ENCODE results near the gene PRR29. TPM values are rescaled to one million over a fixed set of nuclear protein-coding genes. Genes with fewer than 3 reads are reported as not detected.
"Not testable (repeated sequence)": the region's sequence is repeated elsewhere in the genome, so short reads cannot be mapped to it uniquely, and the experiment has no call there.

PRR29 gene
- polyA plus RNA-seq, 3 donors = 0.09 to 1.1 (median 0.45) TPM

GRCh38 chr17:64005734-64006167 lies 7.6 kb downstream of the PRR29 start:
- 36 to 54% (median 37%) methylated on average over 6 of the region's 6 CpGs for WGBS, 3 donors
- no peak overlapping the region for H3K27ac ChIP-seq (ENCODE audit: low read depth, low read length)

- H3K27ac ChIP-seq (ENCODE audit: low read depth, low read length) = no peak overlapping the region
- 44 to 84% (median 44%) methylated on average over 13 of the region's 13 CpGs for WGBS, 3 donors
These were observed 8.4 kb downstream of the PRR29 start for GRCh38 chr17:64006361-64007088.

GRCh38 chr17:64007089-64007837 lies 9.1 kb downstream of the PRR29 start:
- not testable (repeated sequence) for H3K27ac ChIP-seq (ENCODE audit: low read depth, low read length)
- 76 to 87% (median 82%) methylated on average over 5 of the region's 5 CpGs for WGBS, 3 donors

GRCh38 chr17:64007838-64008282 lies 9.7 kb downstream of the PRR29 start:
- 53 to 78% (median 57%) methylated on average over 5 of the region's 5 CpGs for WGBS, 3 donors
- H3K27ac ChIP-seq (ENCODE audit: low read depth, low read length) = no peak overlapping the region

GRCh38 chr17:64008346-64008745 lies 10.2 kb downstream of the PRR29 start:
- H3K27ac ChIP-seq (ENCODE audit: low read depth, low read length) = no peak overlapping the region
- WGBS, 3 donors = 77 to 81% (median 77%) methylated on average over 5 of the region's 5 CpGs

- H3K27ac ChIP-seq (ENCODE audit: low read depth, low read length) = no peak overlapping the region
- 44 to 78% (median 47%) methylated on average over 4 of the region's 4 CpGs for WGBS, 3 donors
These were observed 10.7 kb downstream of the PRR29 start for GRCh38 chr17:64008830-64009229.

- H3K27ac ChIP-seq (ENCODE audit: low read depth, low read length) = no peak overlapping the region
- 54 to 65% (median 59%) methylated on average over 8 of the region's 8 CpGs for WGBS, 3 donors
These were observed 11.6 kb downstream of the PRR29 start for GRCh38 chr17:64009571-64010402.

GRCh38 chr17:64015447-64015846 lies 17.3 kb downstream of the PRR29 start:
- H3K27ac ChIP-seq (ENCODE audit: low read depth, low read length) = no peak overlapping the region
- WGBS, 3 donors = 84 to 96% (median 93%) methylated on average over 6 of the region's 6 CpGs

- 24 to 63% (median 27%) methylated on average over 5 of the region's 5 CpGs for WGBS, 3 donors
- no peak overlapping the region for H3K27ac ChIP-seq (ENCODE audit: low read depth, low read length)
These were observed 18.2 kb downstream of the PRR29 start for GRCh38 chr17:64016231-64016784.

- 49 to 77% (median 54%) methylated on average over 3 of the region's 3 CpGs for WGBS, 3 donors
- H3K27ac ChIP-seq (ENCODE audit: low read depth, low read length) = no peak overlapping the region
These were observed 18.8 kb downstream of the PRR29 start for GRCh38 chr17:64016974-64017373.

- WGBS, 3 donors = 68 to 79% (median 77%) methylated on average over 2 of the region's 2 CpGs
- no peak overlapping the region for H3K27ac ChIP-seq (ENCODE audit: low read depth, low read length)
These were observed 19.3 kb downstream of the PRR29 start for GRCh38 chr17:64017381-64017980.

- WGBS, 3 donors = 63 to 69% (median 68%) methylated on average over 9 of the region's 9 CpGs
These were observed 21.4 kb downstream of the PRR29 start for GRCh38 chr17:64019551-64019961.

GRCh38 chr17:64020056-64020766 lies 22.1 kb downstream of the PRR29 start, which contains the start of gene ICAM2:
Gene ICAM2 (minus strand): TSS chr17:64020633. CDS start chr17:64006691, 13,942 bp downstream.
- WGBS, 3 donors = 11 to 19% (median 13%) methylated on average over 23 of the region's 23 CpGs
- H3K27ac ChIP-seq (ENCODE audit: low read depth, low read length) = no peak within 1 kb of the TSS

More at GRCh38 chr17:64019551-64019961, 21.4 kb downstream of the PRR29 start:
- H3K27ac ChIP-seq (ENCODE audit: low read depth, low read length) = not testable (repeated sequence)

- H3K27ac ChIP-seq (ENCODE audit: low read depth, low read length) = no peak overlapping the region
These were observed 24.5 kb downstream of the PRR29 start for GRCh38 chr17:64022611-64023063.

GRCh38 chr17:64024215-64024654 lies 26.1 kb downstream of the PRR29 start:
- WGBS, 3 donors = 40 to 68% (median 68%) methylated on average over 8 of the region's 8 CpGs
- H3K27ac ChIP-seq (ENCODE audit: low read depth, low read length) = no peak overlapping the region

More at GRCh38 chr17:64022611-64023063, 24.5 kb downstream of the PRR29 start:
- 68 to 79% (median 76%) methylated on average over 5 of the region's 5 CpGs for WGBS, 3 donors

GRCh38 chr17:64024781-64025731 lies 26.9 kb downstream of the PRR29 start:
- 39 to 55% (median 55%) methylated on average over 19 of the region's 19 CpGs for WGBS, 3 donors
- H3K27ac ChIP-seq (ENCODE audit: low read depth, low read length) = no peak overlapping the region

Measured in adipose tissue (tissue), 3 donors.